Measurements from ENCODE around the gene SH3RF1. TPM values are rescaled to one million over a fixed set of nuclear protein-coding genes. Genes with fewer than 3 reads are reported as not detected.
A peak's percentile ranks its signal among the peaks of the same experiment; 100 is the strongest.

Gene SH3RF1
- total RNA-seq, 1 experiment from 2014 or later, result 15.3 TPM

DNA sequence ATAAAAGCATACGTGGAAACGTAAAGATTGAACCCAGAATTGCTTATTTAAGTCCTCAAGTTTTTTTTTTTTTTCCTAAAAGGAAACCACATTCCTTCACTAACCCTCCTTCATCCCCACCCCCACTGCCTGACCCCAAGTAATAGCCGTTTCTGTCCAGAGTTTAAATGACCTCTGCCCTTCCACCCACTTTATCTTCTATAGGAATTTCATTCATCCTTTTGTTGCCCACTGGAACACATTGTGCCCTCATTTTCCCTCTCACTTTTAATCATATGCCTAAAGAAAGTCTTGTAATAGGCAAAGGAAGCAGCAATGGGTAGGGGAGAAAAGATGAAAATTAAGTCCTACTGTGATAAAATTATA, 62.7 kb downstream of the SH3RF1 start:
- H3K79me1 ChIP-seq (ENCODE audit: insufficient read depth, low read depth, low read length, poor library complexity, severe bottlenecking), result no peaks in the 10 kb centered on the region
- no peak overlapping the region for H2BK120ac ChIP-seq (ENCODE audit: low read depth, low read length, poor library complexity, severe bottlenecking)
- Mint-ChIP-seq H3K27me3 (ENCODE audit: low read depth) (no peaks in the 10 kb centered on the region; the same call in 1 of the 2 replicates), H3K9me3 (peaks cover 0 to under 1% of the 10 kb centered on the region in 2 experiments; a peak in 1 of 5 replicates), H3K27ac (peak overlapping the region in 1 of 3 experiments; percentile 27; a peak in 1 of 7 replicates), H3K36me3 (ENCODE audit: insufficient read depth in 1 of 3, low read depth in 3 of 3) (peaks cover 3 to 4% (median 4%) of the 10 kb centered on the region in 3 experiments), H3K4me1 (peaks cover 18 to 22% of the 10 kb centered on the region in 2 experiments), H3K4me3 (no peak overlapping the region)
- H4K5ac ChIP-seq (ENCODE audit: insufficient read length, low read depth, low read length), result no peak overlapping the region
- no peaks in the 10 kb centered on the region; the same call in 1 of the 2 replicates for H3K79me2 ChIP-seq (ENCODE audit: insufficient read depth, low read length)
- no peak overlapping the region for H2BK15ac ChIP-seq (ENCODE audit: low read depth, low read length)
- no peaks in the 10 kb centered on the region for H3K4me1 ChIP-seq (ENCODE audit: insufficient read depth, low read length)
- TF ChIP-seq, protein P1, sequence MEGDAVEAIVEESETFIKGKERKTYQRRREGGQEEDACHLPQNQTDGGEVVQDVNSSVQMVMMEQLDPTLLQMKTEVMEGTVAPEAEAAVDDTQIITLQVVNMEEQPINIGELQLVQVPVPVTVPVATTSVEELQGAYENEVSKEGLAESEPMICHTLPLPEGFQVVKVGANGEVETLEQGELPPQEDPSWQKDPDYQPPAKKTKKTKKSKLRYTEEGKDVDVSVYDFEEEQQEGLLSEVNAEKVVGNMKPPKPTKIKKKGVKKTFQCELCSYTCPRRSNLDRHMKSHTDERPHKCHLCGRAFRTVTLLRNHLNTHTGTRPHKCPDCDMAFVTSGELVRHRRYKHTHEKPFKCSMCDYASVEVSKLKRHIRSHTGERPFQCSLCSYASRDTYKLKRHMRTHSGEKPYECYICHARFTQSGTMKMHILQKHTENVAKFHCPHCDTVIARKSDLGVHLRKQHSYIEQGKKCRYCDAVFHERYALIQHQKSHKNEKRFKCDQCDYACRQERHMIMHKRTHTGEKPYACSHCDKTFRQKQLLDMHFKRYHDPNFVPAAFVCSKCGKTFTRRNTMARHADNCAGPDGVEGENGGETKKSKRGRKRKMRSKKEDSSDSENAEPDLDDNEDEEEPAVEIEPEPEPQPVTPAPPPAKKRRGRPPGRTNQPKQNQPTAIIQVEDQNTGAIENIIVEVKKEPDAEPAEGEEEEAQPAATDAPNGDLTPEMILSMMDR (conservative IDR thresholded peaks at IDR 0.05), result no peak
- H2BK20ac ChIP-seq (ENCODE audit: low read depth, low read length, poor library complexity, severe bottlenecking), result no peak overlapping the region
- no peak overlapping the region for H3K14ac ChIP-seq (ENCODE audit: insufficient read depth, low read length)
- H3K56ac ChIP-seq (ENCODE audit: insufficient read length, low read depth, low read length), result no peak overlapping the region
- no peak overlapping the region for H3K23ac ChIP-seq (ENCODE audit: insufficient read length, low read depth, low read length)
- no CpG with 5 or more reads among the region's 3 CpGs for WGBS (ENCODE audit: extremely low coverage, insufficient read length, low lambda C conversion rate)
- no peak overlapping the region for H2AFZ ChIP-seq (ENCODE audit: low read length)
- H2BK12ac ChIP-seq (ENCODE audit: insufficient read length, low read depth, low read length), result no peak overlapping the region
- H3T11ph ChIP-seq (ENCODE audit: low read length), result no peak overlapping the region
- no peaks in the 10 kb centered on the region for H4K20me1 ChIP-seq (ENCODE audit: control insufficient read depth, insufficient read depth, insufficient read length)
- H3K23me2 ChIP-seq (ENCODE audit: insufficient read length, low read depth, low read length, poor library complexity, severe bottlenecking), result no peaks in the 10 kb centered on the region
- DNase-seq, result no peak
- H4K8ac ChIP-seq (replicated peaks; ENCODE audit: insufficient read length, low read depth, low read length), result no peak overlapping the region
- no peaks in the 10 kb centered on the region for H3K27me3 ChIP-seq (ENCODE audit: insufficient read depth, low read length)
- no peak overlapping the region for H2AK5ac ChIP-seq (ENCODE audit: insufficient read length, low read length)
- no peak overlapping the region for H2BK5ac ChIP-seq (ENCODE audit: insufficient read length, low read length)
- no peak overlapping the region for H3K4ac ChIP-seq (ENCODE audit: low read depth, low read length)
- H3K18ac ChIP-seq (ENCODE audit: insufficient read length, low read depth, low read length), result no peak overlapping the region
- H3K4me2 ChIP-seq (ENCODE audit: insufficient read depth, insufficient read length, low read length), result no peak overlapping the region
- H4K91ac ChIP-seq (ENCODE audit: insufficient read length, low read depth, low read length), result no peak overlapping the region
- H3K9ac ChIP-seq (ENCODE audit: extremely low read depth, insufficient read length, low read length), result no peak overlapping the region
- no peak overlapping the region for H3K27ac ChIP-seq (ENCODE audit: insufficient read length, low read depth, low read length)
- no peaks in the 10 kb centered on the region for H3K9me3 ChIP-seq (ENCODE audit: control insufficient read depth, low read depth, low read length)

Measured in H9 (cell line).